CD8-positive, alpha-beta memory T cell (primary cell): Measurements from ENCODE around the gene APBA2. TPM values are rescaled to one million over a fixed set of nuclear protein-coding genes. Genes with fewer than 3 reads are reported as not detected.

ENCODE experiments used
- CTCF ChIA-PET: fragments of 350-600 bp; sonication (Branson Sonifier 250); formaldehyde crosslinking; loops from one replicate; lab custom pipeline; 2021; ENCODE audit warnings: antibody characterized with exemption; lab: Charles Lee
- POLR2A ChIA-PET: fragments of 350-600 bp; sonication (Branson Sonifier 250); formaldehyde crosslinking; loops from one replicate; lab custom pipeline; 2021; ENCODE audit warnings: antibody characterized with exemption; lab: Charles Lee
- DNase-seq, 5 donors: peaks; one replicate each; pipeline versions ENCODE4 v3.0.0 to v3.0.0-alpha.2; 2020 to 2022; ENCODE audit warnings: mixed read lengths in 1 of 5
- H3K27ac ChIP-seq: one replicate; pipeline ENCODE4 v1.7.0; 2013; ENCODE audit warnings: low read depth, mild to moderate bottlenecking, low read length, moderate library complexity
- H3K27me3 ChIP-seq: 2 replicates; pipeline ENCODE4 v1.7.0; 2013; ENCODE audit warnings: low read length, mild to moderate bottlenecking; ENCODE audit not compliant: insufficient read depth, poor library complexity, severe bottlenecking
- H3K36me3 ChIP-seq: 2 replicates; pipeline ENCODE4 v1.7.0; 2013; ENCODE audit warnings: mild to moderate bottlenecking, low read length, moderate library complexity; ENCODE audit not compliant: insufficient read depth
- H3K4me1 ChIP-seq: 2 replicates; pipeline ENCODE4 v1.7.0; 2013; ENCODE audit warnings: mild to moderate bottlenecking, low read length, moderate library complexity; ENCODE audit not compliant: insufficient read depth
- H3K4me3 ChIP-seq: 2 replicates; pipeline ENCODE4 v1.7.0; 2013; ENCODE audit warnings: mild to moderate bottlenecking, low read length
- H3K9me3 ChIP-seq: 2 replicates; pipeline ENCODE4 v1.7.0; 2013; ENCODE audit warnings: mild to moderate bottlenecking, low read length
- H3K27ac Mint-ChIP-seq, 8 donors: one replicate each; pipeline ENCODE4 v1.8.0; 2020 to 2021; ENCODE audit warnings: mixed read lengths in 8 of 8, mild to moderate bottlenecking in 6 of 8, inconsistent platforms in 3 of 8, moderate library complexity in 3 of 8
- H3K27me3 Mint-ChIP-seq, 2 donors: one replicate each; pipeline ENCODE4 v1.8.0; 2020 to 2021; ENCODE audit warnings: mixed read lengths in 2 of 2, mild to moderate bottlenecking in 1 of 2, moderate library complexity in 1 of 2
- H3K36me3 Mint-ChIP-seq, 3 donors: one replicate each; pipeline ENCODE4 v1.8.0; 2020 to 2021; ENCODE audit warnings: mixed read lengths in 3 of 3, inconsistent platforms in 1 of 3, mild to moderate bottlenecking in 1 of 3
- H3K4me1 Mint-ChIP-seq, 3 donors: one replicate each; pipeline ENCODE4 v1.8.0; 2020 to 2021; ENCODE audit warnings: mixed read lengths in 3 of 3, inconsistent platforms in 1 of 3, mild to moderate bottlenecking in 1 of 3
- H3K4me3 Mint-ChIP-seq, 7 donors: one replicate each; pipeline ENCODE4 v1.8.0; 2020 to 2021; ENCODE audit warnings: mixed read lengths in 7 of 7, mild to moderate bottlenecking in 6 of 7, moderate library complexity in 4 of 7, inconsistent platforms in 2 of 7
- H3K9me3 Mint-ChIP-seq, 5 donors: one replicate each; pipeline ENCODE4 v1.8.0; 2020 to 2022; ENCODE audit warnings: mixed read lengths in 5 of 5, mild to moderate bottlenecking in 3 of 5, moderate library complexity in 2 of 5, inconsistent platforms in 1 of 5
- polyA plus RNA-seq: library from polyadenylated mRNA; unstranded; fragments of 300-500 nt; fragmentation: Illumina TruSeq; gene quantifications from one replicate; pipeline ENCODE4 v1.2.3, GENCODE V29; 2021
- total RNA-seq, 2 experiments: library from RNA; stranded (reverse); gene quantifications; one replicate each; pipeline ENCODE4 v1.2.3, GENCODE V29; 2021

APBA2 gene
- total and polyA plus RNA-seq, 3 experiments from 2014 or later, result 15.7 to 38.8 (median 18.0) TPM

DNA sequence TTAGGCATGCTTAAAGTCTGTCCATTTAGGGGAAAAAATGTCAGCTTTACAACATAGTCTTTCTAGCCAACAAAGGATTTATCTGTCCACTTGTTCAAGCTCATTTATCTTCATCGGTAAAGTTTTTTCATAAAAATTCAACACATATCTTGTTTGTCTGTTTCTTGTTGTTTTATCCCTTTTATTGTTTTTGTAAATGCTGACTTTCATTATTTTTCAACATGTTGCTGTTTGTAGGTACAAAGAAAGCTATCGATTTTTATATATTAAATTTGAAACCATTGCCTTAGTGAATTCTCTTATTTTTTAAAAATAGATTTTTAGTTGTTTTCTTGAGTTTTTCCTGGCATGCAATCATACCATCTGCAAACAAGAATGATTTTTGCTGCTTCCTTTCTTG lies 198.1 kb downstream of the APBA2 start:
- Histone ChIP-seq H3K36me3 (peaks cover 4% of the 10 kb centered on the region), H3K4me3 (no peak overlapping the region), H3K9me3 (no peaks in the 10 kb centered on the region), H3K4me1 (peaks cover 3% of the 10 kb centered on the region), H3K27ac (no peak overlapping the region), H3K27me3 (no peaks in the 10 kb centered on the region)
- no peaks in the 10 kb centered on the region for H3K27me3 Mint-ChIP-seq
- H3K36me3 Mint-ChIP-seq, result peaks cover 4 to 37% (median 6%) of the 10 kb centered on the region in 3 donors
- CTCF ChIA-PET, result interaction anchor here (1.2 kb wide), 1 partner anchor 8 kb away, joined by 3 read pairs; no protein-coding TSS in a partner anchor
- no peak for DNase-seq
- POLR2A ChIA-PET, result no interaction called here
- H3K9me3 Mint-ChIP-seq, result no peaks in the 10 kb centered on the region
- H3K27ac Mint-ChIP-seq, result no peak overlapping the region
- peaks cover 13 to 25% (median 18%) of the 10 kb centered on the region in 3 donors for H3K4me1 Mint-ChIP-seq
- no peak overlapping the region for H3K4me3 Mint-ChIP-seq

DNA sequence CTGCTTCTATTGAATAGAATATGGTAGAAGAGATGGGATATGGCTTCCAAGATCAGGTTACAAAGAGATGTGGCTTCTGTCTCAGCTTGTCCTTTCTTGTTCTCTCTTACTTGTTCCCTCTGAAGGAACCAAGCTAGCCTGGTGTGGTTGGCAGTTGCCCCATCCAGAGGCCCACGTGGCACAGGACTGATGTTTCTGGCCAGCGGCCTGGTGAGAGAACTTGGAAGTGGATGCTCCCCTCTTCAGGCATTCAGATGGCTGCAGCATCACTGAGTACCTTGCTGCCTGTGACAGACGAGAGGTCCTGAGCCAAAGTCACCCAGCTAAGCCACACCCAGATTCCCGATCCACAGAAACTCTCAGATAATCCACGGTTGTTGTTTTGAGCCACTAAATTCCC lies 200.2 kb downstream of the APBA2 start:
- CTCF ChIA-PET, result interaction anchor here (1.5 kb wide), 1 partner anchor 296 kb away, joined by 3 read pairs; no protein-coding TSS in a partner anchor
- no peak for DNase-seq

DNA sequence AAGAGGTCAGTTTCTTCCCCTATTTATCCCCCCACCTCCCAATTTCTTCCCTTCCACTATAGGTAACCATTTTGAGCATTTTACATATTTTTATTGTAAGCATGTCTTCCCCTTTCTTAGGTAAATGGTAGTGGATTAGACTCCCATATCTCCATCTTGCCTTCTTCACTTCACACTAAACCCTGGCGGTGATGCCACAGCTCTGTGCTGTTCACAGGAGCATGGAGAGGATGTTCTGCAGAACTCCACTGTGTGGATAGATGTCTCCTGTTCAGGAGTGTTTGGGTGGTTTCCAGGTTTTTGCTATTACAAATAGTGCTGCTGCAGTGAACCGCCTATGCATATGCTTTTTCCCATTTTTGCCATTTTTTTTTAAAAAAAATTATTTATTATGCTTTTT lies 201.1 kb downstream of the APBA2 start:
- H3K4me1 ChIP-seq, result peaks cover 18% of the 10 kb centered on the region
- no peak overlapping the region for H3K4me3 ChIP-seq
- POLR2A ChIA-PET, result no interaction called here
- peaks cover 4% of the 10 kb centered on the region for H3K36me3 ChIP-seq
- Mint-ChIP-seq H3K27me3 (no peaks in the 10 kb centered on the region), H3K4me1 (peaks cover 27 to 41% (median 34%) of the 10 kb centered on the region in 3 donors), H3K27ac (peak overlapping the region in 1 of 8 donors; percentile 38), H3K36me3 (peaks cover 4 to 16% (median 6%) of the 10 kb centered on the region in 3 donors), H3K9me3 (no peaks in the 10 kb centered on the region), H3K4me3 (no peak overlapping the region)
- CTCF ChIA-PET, result interaction anchor here (1.0 kb wide), 1 partner anchor 15 kb away, joined by 3 read pairs; no protein-coding TSS in a partner anchor
- no peaks in the 10 kb centered on the region for H3K27me3 ChIP-seq
- no peaks in the 10 kb centered on the region for H3K9me3 ChIP-seq
- DNase-seq, result no peak
- no peak overlapping the region for H3K27ac ChIP-seq

More for the DNA sequence above, 200.2 kb downstream of the APBA2 start:
- Mint-ChIP-seq H3K27ac (peak overlapping the region in 2 of 8 donors; percentile 36 to 96), H3K4me3 (no peak overlapping the region), H3K9me3 (no peaks in the 10 kb centered on the region), H3K27me3 (no peaks in the 10 kb centered on the region), H3K36me3 (peaks cover 4 to 22% (median 6%) of the 10 kb centered on the region in 3 donors), H3K4me1 (peaks cover 27 to 41% (median 34%) of the 10 kb centered on the region in 3 donors)
- POLR2A ChIA-PET, result no interaction called here
- Histone ChIP-seq H3K27ac (no peak overlapping the region), H3K4me3 (no peak overlapping the region), H3K27me3 (no peaks in the 10 kb centered on the region), H3K9me3 (no peaks in the 10 kb centered on the region), H3K36me3 (peaks cover 4% of the 10 kb centered on the region), H3K4me1 (peaks cover 18% of the 10 kb centered on the region)

DNA sequence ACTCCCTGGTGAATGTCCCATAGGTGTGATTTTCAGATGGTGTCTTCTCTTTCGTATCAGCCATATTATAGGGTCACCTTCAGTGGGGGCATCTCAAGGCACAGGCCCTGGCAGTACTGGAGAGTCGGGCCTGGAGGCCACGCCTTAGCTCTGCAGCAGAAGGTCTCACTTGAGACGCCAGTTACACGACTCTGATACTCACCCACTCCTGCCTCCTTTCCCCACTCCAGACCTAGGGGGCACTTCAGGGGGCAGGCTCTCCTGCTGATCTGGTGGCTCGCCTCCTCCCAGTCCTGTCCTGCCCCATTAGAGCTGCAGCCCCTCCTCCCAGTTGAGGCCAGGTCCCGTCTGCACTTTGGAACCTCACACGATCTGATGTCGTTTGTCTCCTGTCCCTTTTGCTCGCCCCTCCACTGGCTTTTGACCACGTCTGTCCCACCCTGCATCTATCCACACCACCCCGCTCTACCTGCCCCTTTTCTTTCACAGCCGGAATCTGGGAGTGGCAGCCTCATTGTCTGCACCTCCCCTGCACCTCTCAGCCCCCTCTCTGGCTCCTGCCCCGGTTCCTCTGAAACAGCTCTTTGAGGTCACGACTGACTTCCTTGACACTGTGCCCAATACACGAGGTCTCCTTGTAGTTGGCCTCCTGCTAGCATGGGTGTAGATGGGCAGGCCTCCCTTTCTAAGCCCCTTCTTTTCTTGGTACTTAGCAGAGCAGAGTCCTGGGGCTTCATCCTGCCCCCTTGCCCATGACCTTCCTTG lies 201.9 kb downstream of the APBA2 start:
- peaks cover 18% of the 10 kb centered on the region for H3K4me1 ChIP-seq
- Mint-ChIP-seq H3K27ac (peak overlapping the region in 7 of 8 donors; percentile 57 to 95 (median 73)), H3K36me3 (peaks cover 4 to 17% (median 6%) of the 10 kb centered on the region in 3 donors), H3K4me1 (peaks cover 27 to 41% (median 34%) of the 10 kb centered on the region in 3 donors), H3K27me3 (no peaks in the 10 kb centered on the region), H3K9me3 (no peaks in the 10 kb centered on the region), H3K4me3 (peak overlapping the region in 1 of 7 donors; percentile 53)
- no peaks in the 10 kb centered on the region for H3K9me3 ChIP-seq
- no peaks in the 10 kb centered on the region for H3K27me3 ChIP-seq
- ChIA-PET POLR2A (no interaction called here), CTCF (interaction anchor here (1.0 to 3.4 kb wide), 2 partner anchors 8 to 14 kb away, joined by 3 to 22 read pairs; no protein-coding TSS in a partner anchor)
- H3K4me3 ChIP-seq, result no peak overlapping the region
- DNase-seq, result no peak
- no peak overlapping the region for H3K27ac ChIP-seq
- H3K36me3 ChIP-seq, result peaks cover 4% of the 10 kb centered on the region

DNA sequence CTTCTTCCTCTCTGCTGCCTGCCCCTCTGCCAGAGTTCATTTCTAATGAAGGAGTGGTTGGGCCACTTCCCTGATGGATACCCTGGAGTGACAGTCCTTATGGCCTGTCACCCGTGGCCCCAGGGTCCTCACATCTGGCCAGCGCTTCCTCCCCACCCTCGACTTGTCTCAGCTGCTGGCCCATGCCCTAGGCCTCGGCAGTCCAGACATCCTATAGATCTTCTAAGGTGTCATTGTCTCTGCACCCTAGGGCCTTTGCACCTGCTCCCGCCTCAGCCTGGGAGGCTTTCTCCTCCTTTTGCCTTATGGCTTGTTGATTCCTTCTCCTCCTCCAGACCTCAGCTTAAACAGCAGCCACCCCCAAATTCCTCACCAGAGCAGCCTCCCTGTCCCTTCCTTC lies 202.9 kb downstream of the APBA2 start:
- Histone ChIP-seq H3K4me3 (no peak overlapping the region), H3K27ac (no peak overlapping the region), H3K4me1 (peaks cover 18% of the 10 kb centered on the region), H3K36me3 (peaks cover 4% of the 10 kb centered on the region), H3K27me3 (no peaks in the 10 kb centered on the region), H3K9me3 (no peaks in the 10 kb centered on the region)
- Mint-ChIP-seq H3K27ac (peak overlapping the region in 7 of 8 donors; percentile 9 to 94 (median 82)), H3K9me3 (no peaks in the 10 kb centered on the region), H3K4me1 (peaks cover 27 to 41% (median 34%) of the 10 kb centered on the region in 3 donors), H3K4me3 (peak overlapping the region in 1 of 7 donors; percentile 73), H3K27me3 (no peaks in the 10 kb centered on the region), H3K36me3 (peaks cover 4 to 26% (median 6%) of the 10 kb centered on the region in 3 donors)
- ChIA-PET POLR2A (no interaction called here), CTCF (interaction anchor here (1.8 to 3.7 kb wide), 9 partner anchors 9 to 298 kb away, joined by 5 to 22 read pairs (median 13); partner anchors contain the start of gene APBA2)
- DNase-seq, result no peak

DNA sequence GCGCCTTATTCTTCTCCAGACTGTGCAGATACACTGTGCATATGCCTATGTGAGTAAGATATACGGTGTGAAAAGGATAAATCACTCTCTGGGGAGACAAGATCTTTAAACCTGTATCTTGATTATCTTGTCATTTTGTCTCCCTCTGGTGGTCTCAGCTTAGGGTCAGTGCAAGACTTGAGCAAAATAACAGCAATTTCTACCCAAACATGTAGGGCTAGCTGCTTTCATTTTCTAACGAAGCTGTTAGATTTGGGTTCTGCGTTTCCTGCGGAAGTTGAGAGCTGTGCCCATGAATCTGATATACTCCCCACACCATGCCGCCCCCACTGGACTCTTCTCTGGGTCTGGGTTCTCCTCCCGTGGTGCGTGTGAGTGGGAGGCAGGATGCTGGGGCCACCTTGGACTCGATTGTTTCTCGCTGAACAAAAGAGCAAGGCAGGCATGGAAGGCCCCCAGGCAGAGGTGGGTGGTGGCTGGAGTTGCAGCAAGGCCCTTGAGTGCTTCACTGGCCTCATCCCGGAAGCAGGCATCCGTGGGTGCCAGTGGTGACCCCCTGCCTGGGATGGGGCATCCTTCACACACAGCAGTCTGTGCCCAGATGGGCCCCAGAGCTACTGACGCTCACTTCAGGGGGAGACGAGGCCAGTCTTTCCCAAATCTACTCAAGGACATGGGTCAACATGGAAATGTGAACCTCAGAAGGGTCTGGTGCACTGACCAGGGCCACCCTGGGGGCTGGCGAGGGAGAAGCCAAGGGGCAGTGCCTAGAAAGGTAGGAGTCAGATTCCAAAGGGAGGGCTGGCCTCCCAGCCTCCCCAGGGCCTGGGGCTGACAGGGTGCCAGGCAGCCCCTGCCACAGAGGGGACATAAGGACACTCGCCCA lies 204.2 kb downstream of the APBA2 start:
- no peaks in the 10 kb centered on the region for H3K27me3 ChIP-seq
- no peaks in the 10 kb centered on the region for H3K27me3 Mint-ChIP-seq
- peak in 3 of 5 donors; percentile 18 to 45 (median 39) for DNase-seq
- ChIA-PET POLR2A (interaction anchor here (0.5 kb wide), 1 partner anchor 205 kb away, joined by 3 read pairs; no protein-coding TSS in a partner anchor), CTCF (interaction anchor here (0.8 to 3.7 kb wide), 29 partner anchors 10 to 300 kb away, joined by 3 to 22 read pairs (median 5); partner anchors contain the start of gene APBA2)
- H3K27ac Mint-ChIP-seq, result peak overlapping the region; percentile 19 to 94 (median 78)
- peak overlapping the region; percentile 23 to 93 (median 79) for H3K4me3 Mint-ChIP-seq
- H3K36me3 ChIP-seq, result no peaks in the 10 kb centered on the region
- peaks cover 0 to 36% (median 7%) of the 10 kb centered on the region in 3 donors for H3K36me3 Mint-ChIP-seq
- H3K9me3 ChIP-seq, result no peaks in the 10 kb centered on the region
- peaks cover 27 to 41% (median 34%) of the 10 kb centered on the region in 3 donors for H3K4me1 Mint-ChIP-seq
- H3K27ac ChIP-seq, result no peak overlapping the region
- H3K4me3 ChIP-seq, result peak overlapping the region; percentile 8
- no peaks in the 10 kb centered on the region for H3K9me3 Mint-ChIP-seq
- peaks cover 18% of the 10 kb centered on the region for H3K4me1 ChIP-seq

DNA sequence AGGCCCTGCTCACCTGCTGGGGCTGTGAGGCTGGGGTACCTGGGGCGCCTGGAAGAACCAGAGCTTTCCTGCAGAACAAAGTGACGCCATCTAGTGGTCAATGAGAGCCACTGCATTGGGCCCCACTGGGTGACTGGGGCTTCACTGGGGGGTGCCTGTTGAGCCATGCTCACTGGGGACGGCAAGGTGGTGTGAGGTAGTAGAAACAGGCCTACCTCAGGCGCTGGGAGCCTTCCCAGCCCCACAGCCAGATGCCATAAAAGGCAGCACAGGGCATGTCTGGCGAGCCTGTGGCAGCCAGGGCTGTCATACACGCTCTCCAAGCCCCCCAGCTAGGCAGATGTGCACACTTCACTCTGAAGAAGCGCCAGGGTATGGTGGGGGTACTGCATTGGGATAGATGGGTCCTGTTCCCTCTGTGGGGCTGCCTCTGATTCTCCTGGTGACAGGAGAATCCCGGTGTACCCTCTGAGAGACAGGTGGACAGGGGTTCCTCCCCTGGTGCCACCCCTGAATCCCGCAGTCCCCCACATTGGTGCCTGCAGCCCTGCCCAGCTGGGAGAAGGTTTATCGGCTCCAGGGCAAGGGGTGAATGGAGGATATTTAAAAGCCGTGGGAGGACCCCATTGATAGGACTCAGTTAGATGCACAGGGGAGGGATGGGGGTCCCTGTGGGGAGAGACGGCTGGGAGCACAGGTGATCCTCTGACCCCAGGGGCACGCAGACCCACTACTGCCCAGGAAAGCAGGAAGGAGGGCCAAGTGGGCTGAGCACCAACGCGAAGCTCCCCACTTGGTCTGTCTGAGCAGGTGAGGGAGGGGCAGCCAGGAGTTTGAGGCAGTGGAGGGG lies 205.1 kb downstream of the APBA2 start:
- no peak overlapping the region for H3K4me3 ChIP-seq
- no peaks in the 10 kb centered on the region for H3K27me3 ChIP-seq
- Mint-ChIP-seq H3K4me3 (peak overlapping the region in 6 of 7 donors; percentile 12 to 93 (median 76)), H3K27me3 (no peaks in the 10 kb centered on the region), H3K27ac (peak overlapping the region in 5 of 8 donors; percentile 22 to 85 (median 75)), H3K9me3 (no peaks in the 10 kb centered on the region), H3K36me3 (peaks cover 0 to 39% (median 7%) of the 10 kb centered on the region in 3 donors), H3K4me1 (peaks cover 27 to 41% (median 34%) of the 10 kb centered on the region in 3 donors)
- peak; percentile 28 to 71 (median 34) for DNase-seq
- no peaks in the 10 kb centered on the region for H3K36me3 ChIP-seq
- CTCF ChIA-PET, result interaction anchor here (0.8 to 3.7 kb wide), 29 partner anchors 7 to 301 kb away, joined by 3 to 22 read pairs (median 5); partner anchors contain the start of gene APBA2
- POLR2A ChIA-PET, result interaction anchor here (0.5 kb wide), 1 partner anchor 206 kb away, joined by 3 read pairs; no protein-coding TSS in a partner anchor
- no peak overlapping the region for H3K27ac ChIP-seq
- peaks cover 18% of the 10 kb centered on the region for H3K4me1 ChIP-seq
- H3K9me3 ChIP-seq, result no peaks in the 10 kb centered on the region
